ENCODE measurements around the gene PPP2R5C.

DNA sequence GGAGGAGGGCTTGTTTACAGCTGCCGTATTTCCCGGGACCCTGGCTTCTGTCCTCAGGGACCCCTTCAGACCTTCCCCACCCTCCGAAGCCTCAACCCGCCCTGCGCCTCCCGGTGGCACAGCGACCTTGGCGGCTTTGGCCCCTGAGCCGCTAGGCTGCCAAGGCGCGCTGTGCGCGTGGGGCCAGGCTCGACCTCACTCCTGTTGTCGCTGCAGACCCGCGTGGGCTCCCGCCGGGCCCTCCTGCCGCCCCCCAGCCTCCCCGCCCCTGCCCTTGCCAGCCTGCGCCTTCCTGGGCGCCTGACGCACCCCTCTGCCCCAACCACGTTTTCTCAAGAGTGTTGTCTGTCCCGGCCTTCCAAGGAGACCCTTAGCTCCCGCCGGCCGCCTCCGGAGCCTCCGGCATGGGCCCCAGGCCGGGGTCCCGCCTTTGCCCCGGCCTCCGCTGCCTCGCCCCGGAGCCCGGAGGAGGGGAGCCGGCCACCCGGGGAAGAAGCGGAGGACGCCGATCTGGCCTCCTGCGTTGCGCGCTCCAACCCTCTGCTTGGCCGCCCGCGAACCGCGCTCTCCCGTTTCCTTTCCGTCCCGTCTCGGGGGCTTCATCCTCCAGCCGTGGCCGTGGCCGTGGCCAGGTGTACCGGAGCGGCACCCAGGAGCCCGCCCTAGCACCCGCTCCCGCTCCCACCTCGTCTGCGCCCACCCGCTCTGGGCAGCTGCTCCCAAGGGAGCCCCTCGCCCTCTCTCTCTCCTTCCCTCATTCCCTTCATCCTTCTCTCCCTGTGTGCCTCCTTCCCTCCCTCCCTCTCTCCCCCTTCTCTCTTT, 19.9 kb downstream of the PPP2R5C start:
- TF ChIP-seq EP300 (conservative IDR thresholded peaks at IDR 0.05; ENCODE audit: poor library complexity, severe bottlenecking) (no peak), EZH2 (IDR thresholded peaks at IDR 0.05; ENCODE audit: borderline replicate concordance, insufficient read depth, low read length, poor library complexity, severe bottlenecking) (no peak)
